HuH-7.5 (cell line): Measurements from ENCODE around the gene ATP11A.

ENCODE experiments used
- DNase-seq: peaks from one replicate; pipeline ENCODE4 v3.0.0; 2011; ENCODE audit warnings: low spot score

The ATP11A gene

GRCh38 chr13:112689303-112690245, at the start of gene ATP11A:
Gene ATP11A, plus strand, starts transcription at chr13:112690038. Its CDS starts 379 bp downstream, at chr13:112690417.
- peak; percentile 92 for DNase-seq

- no peak for DNase-seq
Measured at GRCh38 chr13:112641456-112642089, 48.3 kb upstream of the ATP11A start.

GRCh38 chr13:112642090-112642460, 47.8 kb upstream of the ATP11A start:
- no peak for DNase-seq

- no peak for DNase-seq
Measured at GRCh38 chr13:112643759-112644459, 45.9 kb upstream of the ATP11A start.

- DNase-seq: no peak
Measured at GRCh38 chr13:112645327-112645914, 44.4 kb upstream of the ATP11A start.

- DNase-seq: no peak
Measured at GRCh38 chr13:112647256-112647655, 42.6 kb upstream of the ATP11A start.

- no peak for DNase-seq
Measured at GRCh38 chr13:112648101-112648500, 41.7 kb upstream of the ATP11A start.

- no peak for DNase-seq
Measured at GRCh38 chr13:112648966-112649690, 40.7 kb upstream of the ATP11A start.

- DNase-seq: no peak
Measured at GRCh38 chr13:112651311-112651710, 38.5 kb upstream of the ATP11A start.

GRCh38 chr13:112651750-112652511, 37.9 kb upstream of the ATP11A start:
- no peak for DNase-seq

- no peak for DNase-seq
Measured at GRCh38 chr13:112652512-112653070, 37.2 kb upstream of the ATP11A start.

GRCh38 chr13:112653071-112653470, 36.8 kb upstream of the ATP11A start:
- DNase-seq: no peak

GRCh38 chr13:112655913-112656312, 33.9 kb upstream of the ATP11A start:
- no peak for DNase-seq

GRCh38 chr13:112657850-112658445, 31.9 kb upstream of the ATP11A start:
- DNase-seq: no peak

GRCh38 chr13:112658808-112659207, 31.0 kb upstream of the ATP11A start:
- DNase-seq: no peak

GRCh38 chr13:112661291-112661690, 28.5 kb upstream of the ATP11A start:
- no peak for DNase-seq

GRCh38 chr13:112664501-112665203, 25.2 kb upstream of the ATP11A start:
- DNase-seq: no peak

- DNase-seq: no peak
Measured at GRCh38 chr13:112668924-112669323, 20.9 kb upstream of the ATP11A start.

GRCh38 chr13:112669881-112670499, 19.8 kb upstream of the ATP11A start:
- no peak for DNase-seq
